Panc1 (cell line): Measurements from ENCODE around the gene NR6A1. TPM values are rescaled to one million over a fixed set of nuclear protein-coding genes. Genes with fewer than 3 reads are reported as not detected.

Source experiments
- ATAC-seq: fragments of 200-7000 bp; cut with Tn5 transposase; 2 replicates; pipeline ENCODE4 v1.9.1; 2020; ENCODE audit warnings: mild to moderate bottlenecking, moderate library complexity
- BruUV-seq: library from RNA; stranded (reverse); fragments of 400-500 nt; replicated peaks from 2 replicates; lab custom pipeline; 2021; lab: Mats Ljungman, UMichigan
- CTCF ChIA-PET: fragments of 300-600 bp; sonication (Branson Sonifier 250); formaldehyde crosslinking; loops from one replicate; lab custom pipeline; 2022; ENCODE audit warnings: antibody characterized with exemption; lab: Charles Lee
- POLR2A ChIA-PET: fragments of 300-600 bp; sonication (Branson Sonifier 250); formaldehyde crosslinking; loops from one replicate; lab custom pipeline; 2022; ENCODE audit warnings: antibody characterized with exemption; lab: Charles Lee
- DNase-seq: peaks from one replicate; pipeline ENCODE4 v3.0.0-alpha.2; 2010; ENCODE audit warnings: low read depth, low spot score
- H3K27ac ChIP-seq: 2 replicates; pipeline ENCODE4 v1.5.1; 2011; ENCODE audit warnings: mild to moderate bottlenecking, low read length, inconsistent platforms
- H3K27me3 ChIP-seq: fragments of 200-500 bp; sonication (Bioruptor generic); 2 replicates; pipeline ENCODE4 v1.6.0; 2014; ENCODE audit warnings: low read length, inconsistent platforms; ENCODE audit not compliant: control insufficient read depth, insufficient read depth
- H3K36me3 ChIP-seq: fragments of 200-500 bp; sonication (Bioruptor generic); 2 replicates; pipeline ENCODE4 v1.5.1; 2014; ENCODE audit warnings: inconsistent platforms, mild to moderate bottlenecking, low read length, moderate library complexity; ENCODE audit not compliant: control insufficient read depth, insufficient read depth
- H3K4me1 ChIP-seq: 2 replicates; pipeline ENCODE4 v1.5.1; 2011; ENCODE audit warnings: inconsistent platforms, mild to moderate bottlenecking, low read length, moderate library complexity; ENCODE audit not compliant: control insufficient read depth, insufficient read depth
- H3K4me3 ChIP-seq, 2 experiments: 2 replicates each; pipeline ENCODE4 v1.5.1; 2011 to 2012; ENCODE audit warnings: low read depth in 2 of 2, low read length in 2 of 2, mild to moderate bottlenecking in 2 of 2, inconsistent platforms in 1 of 2, moderate library complexity in 1 of 2
- H3K9me3 ChIP-seq: fragments of 200-500 bp; sonication (Bioruptor generic); 2 replicates; pipeline ENCODE4 v1.5.1; 2014; ENCODE audit warnings: low read depth, mild to moderate bottlenecking, inconsistent platforms, low read length, moderate library complexity; ENCODE audit not compliant: control insufficient read depth, insufficient read depth
- POLR2AphosphoS5 ChIP-seq: IDR thresholded peaks from 2 replicates; pipeline ENCODE4 v1.6.1; 2012; ENCODE audit warnings: mild to moderate bottlenecking, low read depth, low read length, moderate library complexity
- SIN3A ChIP-seq: IDR thresholded peaks from 2 replicates; pipeline ENCODE4 v1.6.1; 2012; ENCODE audit warnings: low read depth, mild to moderate bottlenecking, low read length, moderate library complexity, borderline replicate concordance; ENCODE audit not compliant: insufficient read depth
- TCF7L2 ChIP-seq: IDR thresholded peaks from 2 replicates; pipeline ENCODE4 v1.6.1; 2011; ENCODE audit warnings: mild to moderate bottlenecking, low read depth, low read length, inconsistent platforms
- in situ Hi-C: cut with HindIII; loops from 2 replicates; pipeline ENCODE4 v1.10.0; 2016; ENCODE audit warnings: low sequenced_read_pairs, low pct_unique_long_range_greater_than_20kb
- intact Hi-C: fragments of 100-400 bp; cut with micrococcal nuclease; formaldehyde crosslinking; loops from one replicate; pipeline ENCODE4 v1.10.0; 2022; ENCODE audit not compliant: unreplicated experiment
- total RNA-seq: library from RNA; stranded (reverse); gene quantifications from one replicate; pipeline ENCODE4 v1.2.1, GENCODE V29; 2021; ENCODE audit not compliant: unreplicated experiment
- TF ChIP-seq, protein P1 (sequence below), 2 experiments: IDR thresholded peaks; 2 replicates each; pipeline ENCODE4 v1.6.1; 2011 to 2012; ENCODE audit warnings: low read depth in 2 of 2, control low read depth in 1 of 2, low read length in 1 of 2, mild to moderate bottlenecking in 1 of 2, moderate library complexity in 1 of 2; ENCODE audit not compliant: insufficient read depth in 1 of 2
- TF ChIP-seq, protein P2 (sequence below): fragments of 450-650 bp; IDR thresholded peaks from 2 replicates; pipeline ENCODE4 v1.5.1; 2017; ENCODE audit warnings: mild to moderate bottlenecking

Gene NR6A1
- total RNA-seq, 1 experiment from 2014 or later = 7.6 TPM

DNA sequence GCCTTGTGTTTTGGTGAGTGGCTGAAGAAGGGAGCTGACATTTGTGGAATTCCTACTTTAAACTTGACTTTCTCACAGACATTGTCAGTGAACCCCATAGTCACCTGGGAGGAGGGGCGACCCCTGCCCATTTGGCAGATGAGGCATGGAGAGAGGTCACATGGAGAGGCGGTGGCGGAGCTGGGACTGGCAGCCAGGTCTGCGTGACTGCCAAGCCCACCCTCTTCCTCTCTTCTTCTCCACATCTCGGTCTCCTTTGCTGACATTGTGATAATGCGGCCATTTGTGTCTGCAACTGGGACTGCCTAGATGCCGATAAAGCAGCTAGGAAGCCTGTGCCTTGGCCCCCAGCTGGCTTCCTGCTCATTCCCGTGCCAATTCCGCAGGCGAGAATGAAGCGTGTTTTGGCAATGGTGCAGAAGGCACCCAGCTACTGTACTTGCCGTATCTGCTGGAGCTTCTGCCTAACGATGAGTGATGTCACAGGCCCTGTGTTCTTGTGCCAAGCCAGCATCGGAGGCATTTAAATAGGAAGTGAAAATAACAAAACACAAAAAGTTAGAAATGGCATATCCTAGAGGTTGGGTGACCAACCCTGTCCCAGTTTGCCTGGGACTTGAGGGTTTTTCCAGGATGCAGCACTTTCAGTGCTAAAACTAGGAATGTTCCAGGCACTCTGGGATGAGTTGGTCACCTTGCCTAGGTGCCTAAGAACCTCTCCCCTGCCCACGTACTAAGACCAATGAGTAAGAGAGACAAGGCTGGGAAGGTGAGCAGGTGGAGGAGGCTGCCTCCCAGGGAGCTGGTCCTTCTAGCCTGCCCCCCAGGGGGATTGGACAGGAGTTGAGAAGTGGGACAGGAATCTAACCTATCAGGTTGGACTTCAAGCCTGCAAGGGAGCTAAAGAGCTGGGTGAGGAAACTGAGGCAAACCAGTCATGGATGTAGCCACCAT lies 29.5 kb upstream of the NR6A1 start:
- in situ Hi-C loops = no loop called here
- Histone ChIP-seq H3K9me3 (no peaks in the 10 kb centered on the region), H3K27ac (no peak overlapping the region), H3K4me3 (no peak overlapping the region), H3K27me3 (no peaks in the 10 kb centered on the region), H3K4me1 (no peaks in the 10 kb centered on the region), H3K36me3 (no peaks in the 10 kb centered on the region)
- ChIA-PET POLR2A (interaction anchor here (1.0 kb wide), 1 partner anchor 32 kb away, joined by 3 read pairs; no protein-coding TSS in a partner anchor), CTCF (interaction anchor here (0.6 to 0.8 kb wide), 2 partner anchors 24 to 27 kb away, joined by 3 read pairs; no protein-coding TSS in a partner anchor)
- no peak for ATAC-seq
- TF ChIP-seq, protein P1, sequence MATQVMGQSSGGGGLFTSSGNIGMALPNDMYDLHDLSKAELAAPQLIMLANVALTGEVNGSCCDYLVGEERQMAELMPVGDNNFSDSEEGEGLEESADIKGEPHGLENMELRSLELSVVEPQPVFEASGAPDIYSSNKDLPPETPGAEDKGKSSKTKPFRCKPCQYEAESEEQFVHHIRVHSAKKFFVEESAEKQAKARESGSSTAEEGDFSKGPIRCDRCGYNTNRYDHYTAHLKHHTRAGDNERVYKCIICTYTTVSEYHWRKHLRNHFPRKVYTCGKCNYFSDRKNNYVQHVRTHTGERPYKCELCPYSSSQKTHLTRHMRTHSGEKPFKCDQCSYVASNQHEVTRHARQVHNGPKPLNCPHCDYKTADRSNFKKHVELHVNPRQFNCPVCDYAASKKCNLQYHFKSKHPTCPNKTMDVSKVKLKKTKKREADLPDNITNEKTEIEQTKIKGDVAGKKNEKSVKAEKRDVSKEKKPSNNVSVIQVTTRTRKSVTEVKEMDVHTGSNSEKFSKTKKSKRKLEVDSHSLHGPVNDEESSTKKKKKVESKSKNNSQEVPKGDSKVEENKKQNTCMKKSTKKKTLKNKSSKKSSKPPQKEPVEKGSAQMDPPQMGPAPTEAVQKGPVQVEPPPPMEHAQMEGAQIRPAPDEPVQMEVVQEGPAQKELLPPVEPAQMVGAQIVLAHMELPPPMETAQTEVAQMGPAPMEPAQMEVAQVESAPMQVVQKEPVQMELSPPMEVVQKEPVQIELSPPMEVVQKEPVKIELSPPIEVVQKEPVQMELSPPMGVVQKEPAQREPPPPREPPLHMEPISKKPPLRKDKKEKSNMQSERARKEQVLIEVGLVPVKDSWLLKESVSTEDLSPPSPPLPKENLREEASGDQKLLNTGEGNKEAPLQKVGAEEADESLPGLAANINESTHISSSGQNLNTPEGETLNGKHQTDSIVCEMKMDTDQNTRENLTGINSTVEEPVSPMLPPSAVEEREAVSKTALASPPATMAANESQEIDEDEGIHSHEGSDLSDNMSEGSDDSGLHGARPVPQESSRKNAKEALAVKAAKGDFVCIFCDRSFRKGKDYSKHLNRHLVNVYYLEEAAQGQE (IDR thresholded peaks at IDR 0.05; ENCODE audit: insufficient read depth in 1 of 2, low read depth in 2 of 2, low read length in 1 of 2) = no peak
- TF ChIP-seq, protein P2, sequence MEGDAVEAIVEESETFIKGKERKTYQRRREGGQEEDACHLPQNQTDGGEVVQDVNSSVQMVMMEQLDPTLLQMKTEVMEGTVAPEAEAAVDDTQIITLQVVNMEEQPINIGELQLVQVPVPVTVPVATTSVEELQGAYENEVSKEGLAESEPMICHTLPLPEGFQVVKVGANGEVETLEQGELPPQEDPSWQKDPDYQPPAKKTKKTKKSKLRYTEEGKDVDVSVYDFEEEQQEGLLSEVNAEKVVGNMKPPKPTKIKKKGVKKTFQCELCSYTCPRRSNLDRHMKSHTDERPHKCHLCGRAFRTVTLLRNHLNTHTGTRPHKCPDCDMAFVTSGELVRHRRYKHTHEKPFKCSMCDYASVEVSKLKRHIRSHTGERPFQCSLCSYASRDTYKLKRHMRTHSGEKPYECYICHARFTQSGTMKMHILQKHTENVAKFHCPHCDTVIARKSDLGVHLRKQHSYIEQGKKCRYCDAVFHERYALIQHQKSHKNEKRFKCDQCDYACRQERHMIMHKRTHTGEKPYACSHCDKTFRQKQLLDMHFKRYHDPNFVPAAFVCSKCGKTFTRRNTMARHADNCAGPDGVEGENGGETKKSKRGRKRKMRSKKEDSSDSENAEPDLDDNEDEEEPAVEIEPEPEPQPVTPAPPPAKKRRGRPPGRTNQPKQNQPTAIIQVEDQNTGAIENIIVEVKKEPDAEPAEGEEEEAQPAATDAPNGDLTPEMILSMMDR = no peak
- no peak for TF ChIP-seq TCF7L2
- no peak for TF ChIP-seq SIN3A
- no peak for TF ChIP-seq POLR2AphosphoS5
- no TSS peak for BruUV-seq
- no peak for DNase-seq
- intact Hi-C loops = no loop called here

DNA sequence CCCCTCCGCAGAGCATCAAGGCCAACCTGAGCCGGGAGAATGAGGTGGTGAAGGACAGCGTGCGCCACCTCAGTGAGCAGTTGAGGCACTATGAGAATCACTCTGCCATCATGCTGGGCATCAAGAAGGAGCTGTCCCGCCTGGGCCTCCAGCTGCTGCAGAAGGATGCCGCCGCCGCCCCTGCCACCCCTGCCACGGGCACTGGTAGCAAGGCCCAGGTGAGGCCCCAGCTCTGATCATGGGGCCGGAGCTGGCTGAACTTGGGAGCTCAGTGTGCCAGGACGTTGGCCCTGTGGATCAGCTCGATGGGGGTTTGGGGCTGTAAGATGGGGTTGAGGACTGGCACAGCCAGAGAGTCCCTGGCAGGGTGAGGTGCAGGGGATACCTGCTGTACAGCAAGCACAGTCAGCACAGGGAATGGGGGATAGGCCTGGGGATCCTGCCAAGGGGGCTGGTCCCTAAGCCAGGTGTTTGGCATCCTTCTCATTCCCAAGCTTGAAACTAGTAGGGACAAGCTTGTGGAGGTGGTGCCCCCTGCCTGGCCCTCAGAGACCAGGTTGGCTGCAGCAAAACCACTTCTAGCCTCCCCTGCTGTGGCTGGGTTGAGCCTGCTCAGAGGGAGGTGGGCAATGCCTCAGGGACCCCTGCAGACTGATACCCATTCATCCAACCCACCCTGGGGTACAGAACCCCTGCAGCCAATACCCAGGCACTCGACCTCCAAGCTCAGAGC lies 28.3 kb upstream of the NR6A1 start:
- intact Hi-C loops = no loop called here
- ChIA-PET CTCF (interaction anchor here (0.6 kb wide), 1 partner anchor 319 kb away, joined by 3 read pairs; no protein-coding TSS in a partner anchor), POLR2A (interaction anchor here (1.0 kb wide), 1 partner anchor 33 kb away, joined by 3 read pairs; no protein-coding TSS in a partner anchor)
- Histone ChIP-seq H3K4me3 (no peak overlapping the region), H3K27me3 (no peaks in the 10 kb centered on the region), H3K36me3 (no peaks in the 10 kb centered on the region), H3K27ac (no peak overlapping the region), H3K9me3 (no peaks in the 10 kb centered on the region), H3K4me1 (no peaks in the 10 kb centered on the region)
- ATAC-seq (no peak), DNase-seq (no peak)
- BruUV-seq = no TSS peak
- TF ChIP-seq POLR2AphosphoS5 = no peak
- TF ChIP-seq, protein P2 = no peak
- no peak for TF ChIP-seq TCF7L2
- in situ Hi-C loops = no loop called here
